ENCODE results near the gene FBXO31. TPM values are rescaled to one million over a fixed set of nuclear protein-coding genes. Genes with fewer than 3 reads are reported as not detected.
A peak's percentile ranks its signal among the peaks of the same experiment; 100 is the strongest.

FBXO31 gene
- total and polyA plus RNA-seq, 2 of the 8 experiments (the other 6 are each of a cell fraction or from before 2014, with no cell fraction given) = 8.3 to 21.6 TPM

DNA sequence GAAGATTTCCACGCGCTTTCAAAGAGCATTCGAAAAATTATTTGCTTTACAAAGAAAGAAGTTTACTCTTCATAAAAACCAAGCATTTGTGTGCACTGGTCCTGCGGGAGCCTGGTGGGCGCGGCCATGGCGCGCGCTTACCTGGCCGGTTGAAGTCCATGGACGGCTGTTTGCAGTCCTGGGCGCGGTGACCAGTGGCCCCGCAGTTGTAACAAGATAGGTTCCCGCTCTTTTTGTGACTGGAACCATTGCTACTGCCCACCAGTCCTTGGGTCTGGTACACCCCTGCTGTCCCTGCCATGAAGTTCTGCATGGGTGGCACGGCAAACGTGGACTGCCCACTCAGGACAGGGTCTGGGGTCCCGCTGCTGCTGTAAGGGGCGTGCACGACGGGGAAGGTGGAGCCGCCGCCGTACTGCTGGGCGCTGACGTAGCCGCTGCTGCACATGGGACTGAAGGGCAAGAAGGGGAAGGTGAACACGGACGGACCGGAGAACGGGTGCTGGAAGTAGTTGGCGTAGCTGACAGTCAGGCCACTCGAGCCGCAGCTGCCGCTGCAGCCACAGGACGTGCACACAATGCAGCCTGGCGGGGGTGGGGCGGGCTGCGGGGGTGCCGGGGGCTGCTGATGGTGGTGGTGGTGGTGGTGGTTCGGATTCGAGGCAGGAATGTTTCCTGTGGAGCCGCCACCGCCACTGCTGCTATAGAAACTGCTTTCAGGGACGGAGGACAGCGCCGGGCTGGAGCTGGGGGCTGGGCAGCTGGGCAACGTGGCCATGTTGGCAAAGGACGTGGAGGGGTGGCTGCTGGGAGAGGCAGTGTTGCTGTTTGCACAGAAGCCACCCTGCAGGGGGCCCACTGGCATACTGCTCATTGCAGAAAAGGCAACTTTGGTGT lies 28.0 kb upstream of the FBXO31 start:
- Histone ChIP-seq H2BK12ac (ENCODE audit: low read depth, low read length) (no peak overlapping the region; the same call in 1 of the 2 replicates), H3K79me1 (ENCODE audit: low read depth, low read length) (no peaks in the 10 kb centered on the region; the same call in 1 of the 2 replicates), H3K4me2 (ENCODE audit: insufficient read depth in 1 of 2, low read depth in 2 of 2, low read length in 2 of 2) (no peak overlapping the region), H3K27me3 (replicated peaks in 1 of 4; ENCODE audit: control insufficient read depth in 3 of 4, extremely low read depth in 1 of 4, insufficient read depth in 3 of 4, low read length in 3 of 4) (no peaks in the 10 kb centered on the region), H3K4me1 (replicated peaks in 1 of 4; ENCODE audit: control insufficient read depth in 3 of 4, insufficient read depth in 4 of 4, low read length in 3 of 4) (no peaks in the 10 kb centered on the region), H4K20me1 (replicated peaks in 1 of 2; ENCODE audit: control insufficient read depth in 1 of 2, insufficient read depth in 2 of 2, low read length in 2 of 2) (peaks cover 0 to 5% of the 10 kb centered on the region in 2 experiments), H4K91ac (replicated peaks; ENCODE audit: insufficient read length, low read length) (no peak overlapping the region), H3K9me3 (ENCODE audit: insufficient read depth in 2 of 2, low read depth in 1 of 2, low read length in 1 of 2) (no peaks in the 10 kb centered on the region), H3K9ac (replicated peaks in 1 of 4; ENCODE audit: extremely low read depth in 1 of 4, low read depth in 3 of 4, low read length in 3 of 4) (no peak overlapping the region), H3K23ac (ENCODE audit: insufficient read length) (no peak overlapping the region), H2BK5ac (ENCODE audit: low read depth, low read length) (no peak overlapping the region), H4K8ac (ENCODE audit: extremely low read depth, insufficient read depth, low read length) (no peak overlapping the region), H2BK15ac (ENCODE audit: low read length) (no peak overlapping the region), H2AFZ (ENCODE audit: low read length) (no peak overlapping the region), H4K5ac (ENCODE audit: insufficient read length, low read depth, low read length) (no peak overlapping the region), H3K18ac (ENCODE audit: extremely low read depth, low read length) (no peak overlapping the region), H2BK120ac (replicated peaks; ENCODE audit: low read depth, low read length) (no peak overlapping the region), H2AK5ac (ENCODE audit: low read depth, low read length) (no peak overlapping the region), H2BK20ac (ENCODE audit: low read length) (no peak overlapping the region), H3K27ac (ENCODE audit: low read depth, low read length) (no peak overlapping the region), H3K14ac (ENCODE audit: insufficient read length) (no peak overlapping the region), H3K23me2 (ENCODE audit: low read depth, low read length) (no peaks in the 10 kb centered on the region), H3K79me2 (ENCODE audit: control insufficient read depth in 1 of 2, insufficient read depth in 2 of 2, low read length in 2 of 2) (no peaks in the 10 kb centered on the region), H3K4me3 (ENCODE audit: extremely low read depth in 1 of 4, insufficient read depth in 2 of 4, low read depth in 3 of 4, low read length in 4 of 4) (no peak overlapping the region), H3K36me3 (ENCODE audit: control insufficient read depth in 2 of 4, insufficient read depth in 4 of 4, low read length in 3 of 4) (peaks cover 5 to 46% (median 33%) of the 10 kb centered on the region in 4 experiments; a peak in 7 of 8 replicates), H3K56ac (replicated peaks; ENCODE audit: insufficient read length, low read depth, low read length) (no peak overlapping the region), H3K4ac (replicated peaks; ENCODE audit: insufficient read length, low read depth, low read length) (no peak overlapping the region)
- 95% methylated on average over 38 of the region's 49 CpGs; no CpG with 5 or more reads in 1 of the 2 experiments for WGBS, 2 experiments (ENCODE audit: extremely low coverage in 1 of 2, insufficient coverage in 1 of 2, insufficient read length in 1 of 2, insufficient replicate concordance in 2 of 2, low coverage in 1 of 2, low lambda C conversion rate in 2 of 2, missing lambda C conversion rate in 1 of 2)
- POLR2A ChIA-PET (ENCODE audit: partially characterized antibody) = interaction anchor here (1.3 kb wide), 1 partner anchor 159 kb away, joined by 3 read pairs; no protein-coding TSS in a partner anchor
- CTCF ChIA-PET (ENCODE audit: partially characterized antibody) = interaction anchor here (1.0 to 2.6 kb wide), 6 partner anchors 10 to 159 kb away, joined by 3 to 11 read pairs (median 4); no protein-coding TSS in a partner anchor
- TF ChIP-seq BRCA1 (IDR thresholded peaks at IDR 0.05; ENCODE audit: low read depth, low read length) (no peak), POLR2AphosphoS5 (IDR thresholded peaks at IDR 0.05; ENCODE audit: low read depth, low read length) (no peak)
- TF ChIP-seq, protein P1, sequence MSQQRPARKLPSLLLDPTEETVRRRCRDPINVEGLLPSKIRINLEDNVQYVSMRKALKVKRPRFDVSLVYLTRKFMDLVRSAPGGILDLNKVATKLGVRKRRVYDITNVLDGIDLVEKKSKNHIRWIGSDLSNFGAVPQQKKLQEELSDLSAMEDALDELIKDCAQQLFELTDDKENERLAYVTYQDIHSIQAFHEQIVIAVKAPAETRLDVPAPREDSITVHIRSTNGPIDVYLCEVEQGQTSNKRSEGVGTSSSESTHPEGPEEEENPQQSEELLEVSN (IDR thresholded peaks at IDR 0.05) = peak; percentile 45; the same call in 1 of the 2 replicates
- no peak for FAIRE-seq
- DNase-seq (ENCODE audit: low read depth in 1 of 2, low spot score in 2 of 2) = no peak

Data from H1 (cell line).